ENCODE measurements around the gene TBCA. TPM values are rescaled to one million over a fixed set of nuclear protein-coding genes. Genes with fewer than 3 reads are reported as not detected.

The TBCA gene
- polyA plus RNA-seq, 1 of the 3 experiments (the other 2 are of a cell fraction) = 199 TPM

GRCh38 chr5:77744116-77744515, 32.0 kb downstream of the TBCA start:
- peaks cover 0 to 4% of the 10 kb centered on the region in 2 experiments; a peak in 2 of 4 replicates for H3K4me1 ChIP-seq (ENCODE audit: control insufficient read depth in 1 of 2, insufficient read depth in 2 of 2, low read depth in 1 of 2, low read length in 1 of 2)
- H3K9me2 ChIP-seq = no peaks in the 10 kb centered on the region
- no peak for TF ChIP-seq TCF12 (IDR thresholded peaks at IDR 0.05)
- TF ChIP-seq REST (IDR thresholded peaks at IDR 0.05; ENCODE audit: low read depth, low read length) = no peak
- TF ChIP-seq CTCF (IDR thresholded peaks at IDR 0.05) = no peak
- no peak for TF ChIP-seq RXRA (IDR thresholded peaks at IDR 0.05; ENCODE audit: borderline replicate concordance, low read depth)
- no peaks in the 10 kb centered on the region for H3K27me3 ChIP-seq (ENCODE audit: insufficient read depth)
- H4K20me1 ChIP-seq (ENCODE audit: insufficient read depth) = peaks cover 60% of the 10 kb centered on the region
- H3K36me3 ChIP-seq (replicated peaks in 1 of 2; ENCODE audit: control insufficient read depth in 1 of 2, insufficient read depth in 2 of 2, low read length in 1 of 2) = peaks cover 5 to 15% of the 10 kb centered on the region in 2 experiments
- H2AFZ ChIP-seq (ENCODE audit: low read depth) = no peak overlapping the region
- no peaks in the 10 kb centered on the region for H3K9me3 ChIP-seq
- POLR2A ChIA-PET = no interaction called here
- no peak overlapping the region for H3K4me3 ChIP-seq (ENCODE audit: low read depth in 2 of 2, low read length in 1 of 2)
- no peak overlapping the region for H3K27ac ChIP-seq (ENCODE audit: low read depth in 2 of 2, low read length in 1 of 2)
- 40% methylated on average over 2 of the region's 2 CpGs for WGBS (ENCODE audit: low lambda C conversion rate)
- H3F3A ChIP-seq (replicated peaks; ENCODE audit: insufficient read depth) = no peaks in the 10 kb centered on the region
- no peak for DNase-seq
- CTCF ChIA-PET = no interaction called here
- peaks cover 98% of the 10 kb centered on the region for H3K79me2 ChIP-seq (ENCODE audit: insufficient read depth)
- H3K9ac ChIP-seq = no peak overlapping the region
- H3K4me2 ChIP-seq = no peak overlapping the region

GRCh38 chr5:77743181-77743580, 33.0 kb downstream of the TBCA start:
- TF ChIP-seq JUND (IDR thresholded peaks at IDR 0.05) (no peak), NFIC (IDR thresholded peaks at IDR 0.05; ENCODE audit: borderline replicate concordance) (peak; percentile 49; the same call in 1 of the 2 replicates), GATA2 (CRISPR knock-in tag; IDR thresholded peaks at IDR 0.05) (no peak)
- DNase-seq = no peak
- Histone ChIP-seq H3K36me3 (replicated peaks in 1 of 2; ENCODE audit: control insufficient read depth in 1 of 2, insufficient read depth in 2 of 2, low read length in 1 of 2) (peaks cover 5 to 19% of the 10 kb centered on the region in 2 experiments), H3K9me2 (no peaks in the 10 kb centered on the region), H3K4me2 (peak overlapping the region; percentile 9; the same call in 1 of the 2 replicates), H3K79me2 (ENCODE audit: insufficient read depth) (peaks cover 98% of the 10 kb centered on the region), H2AFZ (ENCODE audit: low read depth) (no peak overlapping the region), H3K4me3 (ENCODE audit: low read depth in 2 of 2, low read length in 1 of 2) (no peak overlapping the region; a peak in 1 of 4 replicates), H3K27me3 (ENCODE audit: insufficient read depth) (no peaks in the 10 kb centered on the region), H3K4me1 (ENCODE audit: control insufficient read depth in 1 of 2, insufficient read depth in 2 of 2, low read depth in 1 of 2, low read length in 1 of 2) (peaks cover 0 to 4% of the 10 kb centered on the region in 2 experiments; a peak in 2 of 4 replicates), H4K20me1 (ENCODE audit: insufficient read depth) (peaks cover 56% of the 10 kb centered on the region), H3K9me3 (no peaks in the 10 kb centered on the region), H3F3A (replicated peaks; ENCODE audit: insufficient read depth) (no peaks in the 10 kb centered on the region), H3K27ac (ENCODE audit: low read depth in 2 of 2, low read length in 1 of 2) (0 out of 4 replicates have a peak overlapping the region, but pooled peaks of 1 of the 2 experiments have one; percentile 8), H3K9ac (no peak overlapping the region)
- 84% methylated on average over 3 of the region's 3 CpGs for WGBS (ENCODE audit: low lambda C conversion rate)
- POLR2A ChIA-PET = no interaction called here
- CTCF ChIA-PET = no interaction called here
